ENCODE data around the gene ZMYM2.

The ZMYM2 gene

DNA sequence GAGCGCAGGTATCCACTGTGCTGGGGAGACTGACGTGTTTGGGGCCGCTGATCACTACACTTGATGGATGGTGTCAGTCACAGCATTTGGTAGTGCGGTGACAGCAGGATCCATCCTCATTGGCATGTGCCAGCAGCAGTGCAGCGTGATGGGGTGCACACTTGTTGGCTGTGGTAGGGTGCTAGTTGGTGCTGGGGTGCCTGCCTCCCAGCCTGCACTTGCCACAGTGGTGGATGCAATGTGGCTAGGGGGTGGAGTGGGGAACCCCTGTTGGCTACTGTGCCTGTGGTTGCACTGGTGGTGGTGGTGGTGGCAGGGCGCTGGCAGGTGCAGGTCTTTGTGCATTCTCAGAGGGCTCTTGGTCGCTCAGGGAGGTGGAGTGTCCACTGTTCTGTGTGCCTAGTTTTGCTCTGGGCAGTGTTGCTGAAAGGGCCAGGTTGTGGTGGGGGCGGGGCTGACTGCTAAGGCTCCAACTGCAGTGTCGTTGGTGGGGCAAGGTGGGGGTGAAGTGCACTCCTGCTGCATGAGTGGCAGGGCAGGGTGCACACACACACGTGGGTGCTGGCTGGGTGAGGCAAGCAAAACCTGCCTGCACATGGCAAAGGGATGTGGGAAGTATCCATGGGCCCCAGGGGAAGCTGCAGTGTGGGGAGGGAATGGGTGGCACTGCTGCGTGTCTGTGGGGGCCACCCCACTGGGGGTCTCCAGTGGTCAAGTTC, 84.8 kb downstream of the ZMYM2 start:
- H3K4me3 ChIP-seq (replicated peaks; ENCODE audit: low read depth, low read length), result no peak overlapping the region
- no peak for DNase-seq (ENCODE audit: extremely low read depth, low read depth)
- TF ChIP-seq CTCF (IDR thresholded peaks at IDR 0.05; ENCODE audit: low read depth, low read length, missing control alignments), result no peak

DNA sequence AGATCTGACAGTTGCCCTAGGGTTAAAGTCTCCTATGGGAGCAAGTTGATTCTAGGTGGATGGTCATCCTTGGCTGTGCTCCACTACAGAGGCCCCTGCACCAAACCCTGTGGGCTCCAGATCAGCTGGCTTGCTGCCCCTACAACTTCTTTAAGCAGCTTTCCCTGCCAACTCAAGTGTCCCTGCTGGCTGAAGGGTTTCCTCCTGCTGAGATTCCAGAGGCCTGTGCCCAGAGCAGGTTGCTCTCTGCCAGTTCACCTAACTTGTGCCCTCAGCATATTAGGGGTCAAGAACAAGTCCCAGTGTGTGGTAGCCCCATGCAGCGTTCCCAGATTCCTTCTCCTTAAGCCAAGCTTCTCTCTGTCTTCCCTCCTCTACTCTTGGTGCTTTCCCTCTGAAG, 85.6 kb downstream of the ZMYM2 start:
- no peak for TF ChIP-seq CTCF (IDR thresholded peaks at IDR 0.05; ENCODE audit: low read depth, low read length, missing control alignments)
- DNase-seq (ENCODE audit: extremely low read depth, low read depth), result no peak

GRCh38 chr13:20045950-20046548, 87.5 kb downstream of the ZMYM2 start:
- no peak for DNase-seq (ENCODE audit: extremely low read depth, low read depth)
- H3K4me3 ChIP-seq (replicated peaks; ENCODE audit: low read depth, low read length), result no peak overlapping the region
- no peak for TF ChIP-seq CTCF (IDR thresholded peaks at IDR 0.05; ENCODE audit: low read depth, low read length, missing control alignments)

More for the DNA sequence above, 85.6 kb downstream of the ZMYM2 start:
- H3K4me3 ChIP-seq (replicated peaks; ENCODE audit: low read depth, low read length), result no peak overlapping the region

- no peak for TF ChIP-seq CTCF (IDR thresholded peaks at IDR 0.05; ENCODE audit: low read depth, low read length, missing control alignments)
- DNase-seq (ENCODE audit: extremely low read depth, low read depth), result no peak
- no peak overlapping the region for H3K4me3 ChIP-seq (replicated peaks; ENCODE audit: low read depth, low read length)
These were observed 91.3 kb downstream of the ZMYM2 start for GRCh38 chr13:20049558-20050473.

DNA sequence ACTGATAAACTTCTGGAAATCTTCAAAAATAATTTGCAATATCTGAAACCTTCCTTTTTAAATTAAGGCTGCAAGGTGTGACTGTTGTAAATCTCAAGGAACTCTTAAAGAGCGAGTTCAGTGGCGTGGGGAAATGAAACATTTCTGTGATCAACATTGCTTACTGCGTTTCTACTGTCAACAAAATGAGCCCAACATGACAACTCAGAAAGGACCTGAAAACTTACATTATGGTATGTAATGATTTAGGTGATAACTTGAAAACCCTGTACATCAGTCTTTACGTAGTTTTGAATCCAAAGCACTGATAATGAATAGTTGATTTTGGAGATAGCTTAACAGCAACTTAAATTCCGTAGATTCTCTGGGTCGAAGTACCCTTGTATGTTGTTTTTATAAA, 92.8 kb downstream of the ZMYM2 start:
- DNase-seq (ENCODE audit: extremely low read depth, low read depth), result no peak
- H3K4me3 ChIP-seq (replicated peaks; ENCODE audit: low read depth, low read length), result no peak overlapping the region
- no peak for TF ChIP-seq CTCF (IDR thresholded peaks at IDR 0.05; ENCODE audit: low read depth, low read length, missing control alignments)

GRCh38 chr13:20053016-20053415, 94.5 kb downstream of the ZMYM2 start:
- TF ChIP-seq CTCF (IDR thresholded peaks at IDR 0.05; ENCODE audit: low read depth, low read length, missing control alignments), result no peak
- no peak for DNase-seq (ENCODE audit: extremely low read depth, low read depth)
- no peak overlapping the region for H3K4me3 ChIP-seq (replicated peaks; ENCODE audit: low read depth, low read length)

Measured in HFF-Myc (cell line).